Keratinocyte (primary cell): ENCODE results near the gene POLR1C. TPM values are rescaled to one million over a fixed set of nuclear protein-coding genes. Genes with fewer than 3 reads are reported as not detected.
A peak's percentile ranks its signal among the peaks of the same experiment; 100 is the strongest.

Experiments used
- DNase-seq: peaks from one replicate; pipeline ENCODE4 v3.0.0-alpha.2; 2011; ENCODE audit warnings: low read depth, missing footprints, low spot score
- FAIRE-seq: peaks from 2 replicates; lab custom pipeline; 2011; peaks lifted over from hg19 to GRCh38; lab: Jason Lieb, UNC
- H2AFZ ChIP-seq: 2 replicates; pipeline ENCODE4 v1.6.0; 2012; ENCODE audit warnings: low read length, control low read depth, inconsistent platforms; ENCODE audit not compliant: control insufficient read depth
- H3K27ac ChIP-seq: 2 replicates; pipeline ENCODE4 v1.5.1; 2011; ENCODE audit warnings: low read length; ENCODE audit not compliant: control insufficient read depth, insufficient read depth
- H3K27me3 ChIP-seq: 3 replicates; pipeline ENCODE4 v1.6.0; 2011; ENCODE audit warnings: low read length; ENCODE audit not compliant: control insufficient read depth, insufficient read depth; ENCODE audit errors: extremely low read depth
- H3K36me3 ChIP-seq, 2 experiments: 2 replicates in 1 of 2; 3 replicates in 1 of 2; pipeline ENCODE4 v1.5.1; 2011; ENCODE audit warnings: low read length in 2 of 2, mild to moderate bottlenecking in 1 of 2; ENCODE audit not compliant: control insufficient read depth in 2 of 2, insufficient read depth in 2 of 2; ENCODE audit errors: extremely low read depth in 1 of 2
- H3K4me1 ChIP-seq: 3 replicates; pipeline ENCODE4 v1.5.1; 2011; ENCODE audit warnings: low read length; ENCODE audit not compliant: control insufficient read depth, insufficient read depth; ENCODE audit errors: extremely low read depth
- H3K4me2 ChIP-seq: 3 replicates; pipeline ENCODE4 v1.6.0; 2011; ENCODE audit warnings: low read depth, low read length; ENCODE audit not compliant: control insufficient read depth, insufficient read depth; ENCODE audit errors: extremely low read depth
- H3K4me3 ChIP-seq, 3 experiments: fragments of 200-600 bp in 1 of 3; sonication (generic) in 1 of 3; 2 replicates in 2 of 3; 3 replicates in 1 of 3; pipeline ENCODE4 v1.5.1; 2011 to 2016; ENCODE audit warnings: low read length in 3 of 3, mild to moderate bottlenecking in 3 of 3, control low read depth in 2 of 3, inconsistent platforms in 1 of 3, low read depth in 1 of 3, mixed read lengths in 1 of 3, mixed run types in 1 of 3, moderate library complexity in 1 of 3; ENCODE audit not compliant: control insufficient read depth in 2 of 3, insufficient read depth in 2 of 3; ENCODE audit errors: extremely low read depth in 1 of 3
- H3K79me2 ChIP-seq: 2 replicates; pipeline ENCODE4 v1.6.0; 2012; ENCODE audit warnings: low read length; ENCODE audit not compliant: control insufficient read depth, insufficient read depth
- H3K9ac ChIP-seq: 3 replicates; pipeline ENCODE4 v1.6.0; 2011; ENCODE audit warnings: low read length; ENCODE audit not compliant: control insufficient read depth, insufficient read depth; ENCODE audit errors: extremely low read depth
- H3K9me1 ChIP-seq: 3 replicates; pipeline ENCODE4 v1.6.0; 2011; ENCODE audit warnings: low read length; ENCODE audit not compliant: control insufficient read depth, insufficient read depth; ENCODE audit errors: extremely low read depth
- H3K9me3 ChIP-seq: 2 replicates; pipeline ENCODE4 v1.5.1; 2012; ENCODE audit warnings: low read depth, low read length; ENCODE audit not compliant: control insufficient read depth
- H4K20me1 ChIP-seq: 3 replicates; pipeline ENCODE4 v1.6.0; 2011; ENCODE audit warnings: low read length; ENCODE audit not compliant: control insufficient read depth, insufficient read depth; ENCODE audit errors: extremely low read depth
- CTCF ChIP-seq, 3 experiments: IDR thresholded peaks in 1 of 3; conservative IDR thresholded peaks in 1 of 3; optimal IDR thresholded peaks in 1 of 3; 2 replicates in 2 of 3; 3 replicates in 1 of 3; pipeline versions ENCODE3 to v1.5.1; 2011; ENCODE audit warnings: low read length in 3 of 3, mild to moderate bottlenecking in 3 of 3, moderate library complexity in 2 of 3, control low read depth in 1 of 3, inconsistent platforms in 1 of 3; ENCODE audit not compliant: insufficient read depth in 2 of 3; ENCODE audit errors: extremely low read depth in 1 of 3
- EZH2 ChIP-seq: IDR thresholded peaks from one replicate; pipeline ENCODE4 v1.6.1; 2012; ENCODE audit warnings: inconsistent platforms, mild to moderate bottlenecking, low read length, moderate library complexity
- dilution Hi-C: fragments of 300-500 bp; cut with MboI; formaldehyde crosslinking; loops from one replicate; pipeline ENCODE4 v1.7.0; 2020; ENCODE audit warnings: low sequenced_read_pairs; ENCODE audit not compliant: extremely low pct_ligation_motif_present
- polyA plus RNA-seq, 5 experiments: library from polyadenylated mRNA; depleted of rRNA in 3 of 5; stranded (reverse) in 3 of 5; stranded (forward) in 1 of 5; unstranded in 1 of 5; fragments of >200 nt; gene quantifications; 1 replicate in 1 of 5; 2 replicates in 3 of 5; 3 replicates in 1 of 5; pipeline versions ENCODE4 v1.2.1 to v1.2.3, GENCODE V29; 2011 to 2012; ENCODE audit warnings: missing spikeins in 2 of 5, low read depth in 1 of 5, low replicate concordance in 1 of 5

The POLR1C gene
- polyA plus RNA-seq, 1 donor (not counting 4 experiments of a cell fraction or from before 2014, with no cell fraction given), result 121 TPM

GRCh38 chr6:43509984-43510826 lies 6.7 kb upstream of the POLR1C start, which contains the start of gene LRRC73:
Gene LRRC73, minus strand, starts transcription at chr6:43510346. Its CDS starts 561 bp downstream, at chr6:43509785.
- peaks cover 22% of the 10 kb centered on the region for H3K4me1 ChIP-seq
- no peak for TF ChIP-seq EZH2
- no peak for TF ChIP-seq CTCF (optimal IDR thresholded peaks at IDR 0.05 in 1 of 3, IDR thresholded peaks at IDR 0.05 in 1 of 3, conservative IDR thresholded peaks at IDR 0.05 in 1 of 3; ENCODE audit: extremely low read depth in 1 of 3, insufficient read depth in 2 of 3, low read length in 3 of 3)
- peak within 1 kb of the TSS; percentile 87 for H3K27ac ChIP-seq
- DNase-seq (no peak), FAIRE-seq (no peak)
- peak within 1 kb of the TSS; percentile 91 for H3K4me2 ChIP-seq
- dilution Hi-C loops, result no loop called here
- peaks cover 24 to 33% of the 10 kb centered on the region in 2 experiments for H3K36me3 ChIP-seq
- peak within 1 kb of the TSS; percentile 49 to 81 (median 68) for H3K4me3 ChIP-seq
- H3K27me3 ChIP-seq, result peaks cover 10% of the 10 kb centered on the region
- H4K20me1 ChIP-seq, result no peaks in the 10 kb centered on the region
- peak within 1 kb of the TSS; percentile 92 for H2AFZ ChIP-seq
- peaks cover 12% of the 10 kb centered on the region for H3K79me2 ChIP-seq
- peak within 1 kb of the TSS; percentile 92 for H3K9ac ChIP-seq
- peaks cover under 1% of the 10 kb centered on the region for H3K9me1 ChIP-seq
- no peaks in the 10 kb centered on the region for H3K9me3 ChIP-seq

- Histone ChIP-seq H3K9ac (peak overlapping the region; percentile 92), H4K20me1 (peaks cover 2% of the 10 kb centered on the region), H3K9me1 (peaks cover 5% of the 10 kb centered on the region), H3K4me1 (peaks cover 28% of the 10 kb centered on the region), H3K79me2 (peaks cover 18% of the 10 kb centered on the region), H3K4me2 (peak overlapping the region; percentile 91), H3K4me3 (peak overlapping the region in 2 of 3 experiments; percentile 68 to 81), H3K36me3 (peaks cover 22 to 36% of the 10 kb centered on the region in 2 experiments), H2AFZ (peak overlapping the region; percentile 92), H3K27me3 (peaks cover 10% of the 10 kb centered on the region), H3K27ac (peak overlapping the region; percentile 87), H3K9me3 (no peaks in the 10 kb centered on the region)
- no peak for DNase-seq
- dilution Hi-C loops, result no loop called here
- FAIRE-seq, result no peak
- TF ChIP-seq CTCF (optimal IDR thresholded peaks at IDR 0.05 in 1 of 3, IDR thresholded peaks at IDR 0.05 in 1 of 3, conservative IDR thresholded peaks at IDR 0.05 in 1 of 3; ENCODE audit: extremely low read depth in 1 of 3, insufficient read depth in 2 of 3, low read length in 3 of 3) (no peak), EZH2 (no peak)
Observed at GRCh38 chr6:43510827-43511163, 6.1 kb upstream of the POLR1C start.
